HepG2 (cell line): ENCODE measurements around the gene MINDY1. TPM values are rescaled to one million over a fixed set of nuclear protein-coding genes. Genes with fewer than 3 reads are reported as not detected.

Source experiments
- CENPX ChIP-seq: sonication (generic); formaldehyde crosslinking; IDR thresholded peaks from 2 replicates; pipeline ENCODE4 v1.9.0; 2021; ENCODE audit warnings: mild to moderate bottlenecking, missing genetic modification reagents, moderate library complexity
- ETV5 ChIP-seq: IDR thresholded peaks from 2 replicates; pipeline ENCODE4 v1.6.1; 2018; ENCODE audit warnings: missing biosample characterization, missing genetic modification reagents, inconsistent platforms, borderline replicate concordance
- IKZF1 ChIP-seq: fragments of 450-650 bp; IDR thresholded peaks from 2 replicates; pipeline ENCODE4 v1.7.1; 2016
- NBN ChIP-seq: fragments of 450-650 bp; conservative IDR thresholded peaks from 2 replicates; pipeline ENCODE4 v1.6.1; 2017
- NR2C2 ChIP-seq: sonication (generic); formaldehyde crosslinking; IDR thresholded peaks from 2 replicates; pipeline ENCODE4 v1.4.0; 2020; ENCODE audit warnings: missing genetic modification reagents, mild to moderate bottlenecking, moderate library complexity, borderline replicate concordance
- ONECUT2 ChIP-seq: sonication (generic); formaldehyde crosslinking; IDR thresholded peaks from 2 replicates; pipeline ENCODE4 v1.4.0; 2020; ENCODE audit warnings: missing genetic modification reagents
- RBAK ChIP-seq: sonication (generic); formaldehyde crosslinking; IDR thresholded peaks from 2 replicates; pipeline ENCODE4 v1.5.1; 2020; ENCODE audit warnings: mild to moderate bottlenecking, missing genetic modification reagents
- SP5 ChIP-seq: IDR thresholded peaks from 2 replicates; pipeline ENCODE4 v1.6.1; 2016; ENCODE audit warnings: low read depth, borderline replicate concordance
- ZNF160 ChIP-seq: sonication (generic); formaldehyde crosslinking; IDR thresholded peaks from 2 replicates; pipeline ENCODE4 v1.8.0; 2022; ENCODE audit warnings: mild to moderate bottlenecking, inconsistent platforms, missing genetic modification reagents
- ZNF17 ChIP-seq: sonication (generic); formaldehyde crosslinking; IDR thresholded peaks from 2 replicates; pipeline ENCODE4 v1.5.0; 2020; ENCODE audit warnings: mild to moderate bottlenecking, missing genetic modification reagents
- ZNF556 ChIP-seq: sonication (generic); formaldehyde crosslinking; IDR thresholded peaks from 2 replicates; pipeline ENCODE4 v1.4.0; 2020; ENCODE audit warnings: mild to moderate bottlenecking, missing genetic modification reagents, borderline replicate concordance
- polyA plus RNA-seq, 8 experiments: library from polyadenylated mRNA; depleted of rRNA in 3 of 8; stranded (reverse) in 7 of 8; unstranded in 1 of 8; fragments of >200 nt; fragmentation: Illumina TruSeq in 4 of 8; extraction: Trizol in 4 of 8; gene quantifications; 2 replicates each; pipeline versions ENCODE4 v1.2.1 to v1.2.3, GENCODE V29; 2011 to 2016; ENCODE audit warnings: low read depth in 4 of 8, missing spikeins in 1 of 8, mixed read lengths in 1 of 8; ENCODE audit not compliant: insufficient read depth in 1 of 8
- total RNA-seq, 5 experiments: library from RNA; depleted of rRNA; stranded (reverse); fragments of >200 nt; fragmentation: Illumina TruSeq; extraction: Trizol; gene quantifications; 2 replicates each; pipeline ENCODE4 v1.2.3, GENCODE V29; 2016; ENCODE audit warnings: low read depth in 1 of 5
- TF ChIP-seq, protein P1 (sequence below): sonication (generic); formaldehyde crosslinking; IDR thresholded peaks from 2 replicates; pipeline ENCODE4 v1.4.0; 2020; ENCODE audit warnings: mild to moderate bottlenecking, missing genetic modification reagents, borderline replicate concordance
- TF ChIP-seq, protein P2 (sequence below): sonication (generic); formaldehyde crosslinking; IDR thresholded peaks from 2 replicates; pipeline ENCODE4 v1.5.0; 2020; ENCODE audit warnings: mild to moderate bottlenecking, missing genetic modification reagents, borderline replicate concordance
- TF ChIP-seq, protein P3 (sequence below): sonication (generic); formaldehyde crosslinking; conservative IDR thresholded peaks from 2 replicates; pipeline ENCODE4 v1.4.0; 2020; ENCODE audit warnings: missing genetic modification reagents
- TF ChIP-seq, protein P4 (sequence below): sonication (generic); formaldehyde crosslinking; IDR thresholded peaks from 2 replicates; pipeline ENCODE4 v1.4.0; 2020; ENCODE audit warnings: missing genetic modification reagents
- TF ChIP-seq, protein P5 (sequence below): sonication (generic); formaldehyde crosslinking; conservative IDR thresholded peaks from 2 replicates; pipeline ENCODE4 v1.4.0; 2020; ENCODE audit warnings: missing genetic modification reagents

MINDY1 gene
- total and polyA plus RNA-seq, 2 of the 13 experiments (the other 11 are each of a cell fraction or from before 2014, with no cell fraction given) = 11.1 to 15.0 TPM

DNA sequence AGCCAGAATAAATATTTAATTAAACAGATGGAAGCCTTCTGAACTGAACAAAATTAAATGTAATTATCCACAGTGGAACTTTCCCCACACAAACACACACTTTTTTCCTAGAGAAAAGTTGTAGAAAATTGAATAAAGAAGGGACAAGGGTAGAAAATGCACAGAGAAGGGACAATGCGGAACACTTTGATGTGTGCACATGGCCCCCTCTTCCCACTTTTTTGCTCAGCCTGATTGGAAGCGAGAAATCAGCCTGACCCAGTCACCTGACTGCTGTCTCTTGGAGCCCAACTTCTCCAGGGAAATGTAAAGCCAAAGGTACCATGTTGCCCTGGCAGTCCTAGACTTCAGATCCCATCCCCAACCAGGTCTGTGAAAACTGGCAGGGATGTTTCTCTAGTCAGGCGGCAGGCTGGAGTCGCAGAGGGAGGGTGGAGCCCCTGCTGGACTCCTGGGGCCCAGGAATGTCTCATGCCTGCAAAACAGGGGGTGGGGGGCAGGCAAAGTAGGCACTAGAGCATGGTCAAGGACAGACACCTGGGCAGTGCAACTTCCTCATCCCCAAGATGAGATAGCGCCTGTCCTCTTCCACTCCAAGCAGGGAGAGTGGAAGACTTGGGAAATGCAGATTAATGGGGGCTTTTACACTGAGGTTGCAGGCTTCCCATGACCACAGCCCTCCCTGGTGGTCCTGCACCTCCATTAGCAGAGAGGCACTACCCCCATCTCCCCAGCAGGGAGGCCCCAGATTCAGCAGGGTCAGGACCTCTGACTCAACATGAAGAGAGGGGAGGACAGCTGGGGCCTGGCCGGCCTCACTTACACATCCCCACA is 34.9 kb downstream of the MINDY1 start (continued):
- peak; percentile 70; the same call in 1 of the 2 replicates for TF ChIP-seq NR2C2 (CRISPR knock-in tag)
- no peak for TF ChIP-seq ZNF556 (CRISPR knock-in tag)
- no peak for TF ChIP-seq RBAK (CRISPR knock-in tag)
- TF ChIP-seq, protein P1, sequence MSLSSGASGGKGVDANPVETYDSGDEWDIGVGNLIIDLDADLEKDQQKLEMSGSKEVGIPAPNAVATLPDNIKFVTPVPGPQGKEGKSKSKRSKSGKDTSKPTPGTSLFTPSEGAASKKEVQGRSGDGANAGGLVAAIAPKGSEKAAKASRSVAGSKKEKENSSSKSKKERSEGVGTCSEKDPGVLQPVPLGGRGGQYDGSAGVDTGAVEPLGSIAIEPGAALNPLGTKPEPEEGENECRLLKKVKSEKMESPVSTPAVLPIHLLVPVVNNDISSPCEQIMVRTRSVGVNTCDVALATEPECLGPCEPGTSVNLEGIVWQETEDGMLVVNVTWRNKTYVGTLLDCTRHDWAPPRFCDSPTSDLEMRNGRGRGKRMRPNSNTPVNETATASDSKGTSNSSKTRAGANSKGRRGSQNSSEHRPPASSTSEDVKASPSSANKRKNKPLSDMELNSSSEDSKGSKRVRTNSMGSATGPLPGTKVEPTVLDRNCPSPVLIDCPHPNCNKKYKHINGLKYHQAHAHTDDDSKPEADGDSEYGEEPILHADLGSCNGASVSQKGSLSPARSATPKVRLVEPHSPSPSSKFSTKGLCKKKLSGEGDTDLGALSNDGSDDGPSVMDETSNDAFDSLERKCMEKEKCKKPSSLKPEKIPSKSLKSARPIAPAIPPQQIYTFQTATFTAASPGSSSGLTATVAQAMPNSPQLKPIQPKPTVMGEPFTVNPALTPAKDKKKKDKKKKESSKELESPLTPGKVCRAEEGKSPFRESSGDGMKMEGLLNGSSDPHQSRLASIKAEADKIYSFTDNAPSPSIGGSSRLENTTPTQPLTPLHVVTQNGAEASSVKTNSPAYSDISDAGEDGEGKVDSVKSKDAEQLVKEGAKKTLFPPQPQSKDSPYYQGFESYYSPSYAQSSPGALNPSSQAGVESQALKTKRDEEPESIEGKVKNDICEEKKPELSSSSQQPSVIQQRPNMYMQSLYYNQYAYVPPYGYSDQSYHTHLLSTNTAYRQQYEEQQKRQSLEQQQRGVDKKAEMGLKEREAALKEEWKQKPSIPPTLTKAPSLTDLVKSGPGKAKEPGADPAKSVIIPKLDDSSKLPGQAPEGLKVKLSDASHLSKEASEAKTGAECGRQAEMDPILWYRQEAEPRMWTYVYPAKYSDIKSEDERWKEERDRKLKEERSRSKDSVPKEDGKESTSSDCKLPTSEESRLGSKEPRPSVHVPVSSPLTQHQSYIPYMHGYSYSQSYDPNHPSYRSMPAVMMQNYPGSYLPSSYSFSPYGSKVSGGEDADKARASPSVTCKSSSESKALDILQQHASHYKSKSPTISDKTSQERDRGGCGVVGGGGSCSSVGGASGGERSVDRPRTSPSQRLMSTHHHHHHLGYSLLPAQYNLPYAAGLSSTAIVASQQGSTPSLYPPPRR (CRISPR knock-in tag) = peak; percentile 43; the same call in 1 of the 2 replicates
- TF ChIP-seq ZNF17 (CRISPR knock-in tag) = no peak
- TF ChIP-seq ZNF160 = no peak; the same call in 1 of the 2 replicates
- TF ChIP-seq NBN = no peak
- TF ChIP-seq, protein P2, sequence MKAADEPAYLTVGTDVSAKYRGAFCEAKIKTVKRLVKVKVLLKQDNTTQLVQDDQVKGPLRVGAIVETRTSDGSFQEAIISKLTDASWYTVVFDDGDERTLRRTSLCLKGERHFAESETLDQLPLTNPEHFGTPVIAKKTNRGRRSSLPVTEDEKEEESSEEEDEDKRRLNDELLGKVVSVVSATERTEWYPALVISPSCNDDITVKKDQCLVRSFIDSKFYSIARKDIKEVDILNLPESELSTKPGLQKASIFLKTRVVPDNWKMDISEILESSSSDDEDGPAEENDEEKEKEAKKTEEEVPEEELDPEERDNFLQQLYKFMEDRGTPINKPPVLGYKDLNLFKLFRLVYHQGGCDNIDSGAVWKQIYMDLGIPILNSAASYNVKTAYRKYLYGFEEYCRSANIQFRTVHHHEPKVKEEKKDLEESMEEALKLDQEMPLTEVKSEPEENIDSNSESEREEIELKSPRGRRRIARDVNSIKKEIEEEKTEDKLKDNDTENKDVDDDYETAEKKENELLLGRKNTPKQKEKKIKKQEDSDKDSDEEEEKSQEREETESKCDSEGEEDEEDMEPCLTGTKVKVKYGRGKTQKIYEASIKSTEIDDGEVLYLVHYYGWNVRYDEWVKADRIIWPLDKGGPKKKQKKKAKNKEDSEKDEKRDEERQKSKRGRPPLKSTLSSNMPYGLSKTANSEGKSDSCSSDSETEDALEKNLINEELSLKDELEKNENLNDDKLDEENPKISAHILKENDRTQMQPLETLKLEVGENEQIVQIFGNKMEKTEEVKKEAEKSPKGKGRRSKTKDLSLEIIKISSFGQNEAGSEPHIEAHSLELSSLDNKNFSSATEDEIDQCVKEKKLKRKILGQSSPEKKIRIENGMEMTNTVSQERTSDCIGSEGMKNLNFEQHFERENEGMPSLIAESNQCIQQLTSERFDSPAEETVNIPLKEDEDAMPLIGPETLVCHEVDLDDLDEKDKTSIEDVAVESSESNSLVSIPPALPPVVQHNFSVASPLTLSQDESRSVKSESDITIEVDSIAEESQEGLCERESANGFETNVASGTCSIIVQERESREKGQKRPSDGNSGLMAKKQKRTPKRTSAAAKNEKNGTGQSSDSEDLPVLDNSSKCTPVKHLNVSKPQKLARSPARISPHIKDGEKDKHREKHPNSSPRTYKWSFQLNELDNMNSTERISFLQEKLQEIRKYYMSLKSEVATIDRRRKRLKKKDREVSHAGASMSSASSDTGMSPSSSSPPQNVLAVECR (CRISPR knock-in tag) = no peak
- TF ChIP-seq, protein P3, sequence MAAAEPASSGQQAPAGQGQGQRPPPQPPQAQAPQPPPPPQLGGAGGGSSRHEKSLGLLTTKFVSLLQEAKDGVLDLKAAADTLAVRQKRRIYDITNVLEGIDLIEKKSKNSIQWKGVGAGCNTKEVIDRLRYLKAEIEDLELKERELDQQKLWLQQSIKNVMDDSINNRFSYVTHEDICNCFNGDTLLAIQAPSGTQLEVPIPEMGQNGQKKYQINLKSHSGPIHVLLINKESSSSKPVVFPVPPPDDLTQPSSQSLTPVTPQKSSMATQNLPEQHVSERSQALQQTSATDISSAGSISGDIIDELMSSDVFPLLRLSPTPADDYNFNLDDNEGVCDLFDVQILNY = no peak
- no peak for TF ChIP-seq CENPX (CRISPR knock-in tag)
- no peak for TF ChIP-seq ONECUT2
- TF ChIP-seq, protein P4, sequence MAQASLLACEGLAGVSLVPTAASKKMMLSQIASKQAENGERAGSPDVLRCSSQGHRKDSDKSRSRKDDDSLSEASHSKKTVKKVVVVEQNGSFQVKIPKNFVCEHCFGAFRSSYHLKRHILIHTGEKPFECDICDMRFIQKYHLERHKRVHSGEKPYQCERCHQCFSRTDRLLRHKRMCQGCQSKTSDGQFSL (CRISPR knock-in tag) = 0 out of 2 replicates have a peak, but pooled peaks have one; percentile 26
- TF ChIP-seq, protein P5, sequence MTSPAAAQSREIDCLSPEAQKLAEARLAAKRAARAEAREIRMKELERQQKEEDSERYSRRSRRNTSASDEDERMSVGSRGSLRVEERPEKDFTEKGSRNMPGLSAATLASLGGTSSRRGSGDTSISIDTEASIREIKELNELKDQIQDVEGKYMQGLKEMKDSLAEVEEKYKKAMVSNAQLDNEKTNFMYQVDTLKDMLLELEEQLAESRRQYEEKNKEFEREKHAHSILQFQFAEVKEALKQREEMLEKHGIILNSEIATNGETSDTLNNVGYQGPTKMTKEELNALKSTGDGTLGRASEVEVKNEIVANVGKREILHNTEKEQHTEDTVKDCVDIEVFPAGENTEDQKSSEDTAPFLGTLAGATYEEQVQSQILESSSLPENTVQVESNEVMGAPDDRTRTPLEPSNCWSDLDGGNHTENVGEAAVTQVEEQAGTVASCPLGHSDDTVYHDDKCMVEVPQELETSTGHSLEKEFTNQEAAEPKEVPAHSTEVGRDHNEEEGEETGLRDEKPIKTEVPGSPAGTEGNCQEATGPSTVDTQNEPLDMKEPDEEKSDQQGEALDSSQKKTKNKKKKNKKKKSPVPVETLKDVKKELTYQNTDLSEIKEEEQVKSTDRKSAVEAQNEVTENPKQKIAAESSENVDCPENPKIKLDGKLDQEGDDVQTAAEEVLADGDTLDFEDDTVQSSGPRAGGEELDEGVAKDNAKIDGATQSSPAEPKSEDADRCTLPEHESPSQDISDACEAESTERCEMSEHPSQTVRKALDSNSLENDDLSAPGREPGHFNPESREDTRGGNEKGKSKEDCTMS (CRISPR knock-in tag) = no peak
- peak; percentile 50 for TF ChIP-seq ETV5 (CRISPR knock-in tag)
- no peak for TF ChIP-seq IKZF1
- TF ChIP-seq SP5 = 0 out of 2 replicates have a peak, but pooled peaks have one; percentile 58
